GM18519 (cell line): ENCODE data around the gene THAP2.

Experiments
- ATAC-seq: cut with Tn5 transposase; IDR thresholded peaks from one replicate; pipeline ENCODE4 v1.9.1; 2021; ENCODE audit warnings: mild to moderate bottlenecking, moderate library complexity; ENCODE audit not compliant: unreplicated experiment, low FRiP score

THAP2 gene

DNA sequence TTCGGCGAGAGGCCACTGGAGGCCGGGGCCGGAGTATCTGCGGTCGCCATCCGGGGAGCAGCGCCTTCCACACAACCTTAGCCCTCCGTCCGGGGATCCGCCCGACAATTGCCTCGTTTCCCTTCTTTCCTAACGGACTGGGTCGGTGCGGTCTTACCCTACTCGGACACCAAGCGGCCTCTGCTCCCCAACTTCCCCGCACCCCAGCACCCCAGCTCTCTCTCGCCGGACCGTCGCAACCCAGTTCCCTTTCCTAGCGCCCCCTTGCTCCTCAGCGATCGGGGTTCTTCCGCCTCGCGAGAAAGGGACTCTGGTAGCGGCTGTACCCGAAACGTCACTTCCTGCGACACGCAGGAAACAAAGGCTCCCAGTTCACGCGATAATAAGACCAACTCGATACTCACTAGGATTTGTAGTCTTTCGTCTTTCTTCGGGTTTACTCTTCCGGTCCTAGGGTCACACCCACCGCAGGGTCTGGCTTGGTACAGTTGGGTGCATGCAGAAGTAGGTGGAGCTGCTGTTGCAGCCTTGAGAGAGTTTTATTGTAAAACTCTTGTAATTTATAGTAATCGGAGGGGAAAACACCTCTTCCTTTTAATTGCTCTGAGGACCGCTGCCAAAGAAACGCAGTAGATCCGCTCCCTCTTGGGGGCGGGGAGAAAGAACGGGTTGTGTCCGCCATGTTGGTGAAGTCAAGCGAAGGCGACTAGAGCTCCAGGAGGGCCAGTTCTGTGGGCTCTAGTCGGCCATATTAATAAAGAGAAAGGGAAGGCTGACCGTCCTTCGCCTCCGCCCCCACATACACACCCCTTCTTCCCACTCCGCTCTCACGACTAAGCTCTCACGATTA lies at the start of gene THAP2, which contains the start of gene ZFC3H1:
Gene THAP2, plus strand, starts transcription at position 741 of the 850 bp plus-strand sequence. CDS start 209 bp downstream, outside the sequence.
Gene ZFC3H1, minus strand, starts transcription at position 288 of the 850 bp plus-strand sequence. Its CDS starts 238 bp downstream, at position 50.
- ATAC-seq = peak; percentile 91

DNA sequence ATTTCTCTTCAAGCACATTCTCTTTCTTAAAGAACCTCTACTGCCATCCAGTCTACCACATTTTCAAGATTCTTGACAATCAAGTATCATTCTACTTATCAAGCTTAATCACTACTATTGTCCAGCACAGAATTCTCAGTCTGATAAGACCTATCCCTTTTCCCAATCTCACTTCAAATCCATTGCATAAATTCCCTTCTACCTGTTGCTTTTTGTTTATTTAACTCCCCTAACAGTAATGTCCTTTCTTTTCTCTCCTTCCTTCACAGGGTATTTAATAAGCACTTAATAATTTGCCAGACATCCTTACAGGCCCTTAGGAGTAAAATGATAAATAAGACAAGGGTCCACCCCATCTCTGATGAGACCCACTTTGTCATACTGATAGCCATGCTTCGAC lies 42.2 kb upstream of the THAP2 start:
- no peak for ATAC-seq

DNA sequence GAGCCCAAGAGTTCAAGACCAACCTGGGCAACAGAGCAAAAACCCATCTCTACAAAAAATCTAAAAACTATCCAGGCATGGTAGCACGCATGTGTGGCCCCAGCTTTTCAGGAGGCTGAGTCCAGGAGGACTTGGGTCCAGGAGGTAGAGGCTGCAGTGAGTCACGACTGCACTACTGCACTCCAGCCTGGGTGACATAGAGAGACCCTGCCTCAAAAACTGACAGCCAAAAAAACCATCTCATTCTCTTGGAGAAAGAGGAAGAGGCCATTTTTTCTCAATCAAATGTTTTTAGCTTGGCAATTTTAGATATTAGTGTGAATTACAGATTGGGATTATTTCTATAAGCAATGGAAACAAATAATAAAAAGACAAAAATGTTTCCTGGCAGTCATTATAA lies 38.6 kb upstream of the THAP2 start:
- ATAC-seq = no peak

DNA sequence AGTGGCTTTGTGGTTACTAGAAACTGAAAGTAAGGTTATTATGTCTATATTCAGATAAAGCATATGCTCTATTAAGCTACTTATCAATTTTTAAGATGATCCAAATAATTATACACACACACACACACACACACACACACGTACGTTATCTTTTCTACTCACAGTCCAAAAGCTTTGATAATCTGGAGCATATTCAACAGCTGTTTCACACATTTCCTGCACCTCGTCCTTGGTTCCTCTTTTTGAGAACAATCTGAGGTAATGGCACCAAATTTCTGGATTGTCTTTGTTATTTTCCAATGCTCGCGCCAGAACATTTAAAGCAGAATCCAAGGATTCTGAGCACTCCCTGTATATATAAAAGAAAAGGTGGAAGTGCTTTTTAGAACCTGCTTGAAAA lies 38.0 kb upstream of the THAP2 start:
- ATAC-seq = no peak

DNA sequence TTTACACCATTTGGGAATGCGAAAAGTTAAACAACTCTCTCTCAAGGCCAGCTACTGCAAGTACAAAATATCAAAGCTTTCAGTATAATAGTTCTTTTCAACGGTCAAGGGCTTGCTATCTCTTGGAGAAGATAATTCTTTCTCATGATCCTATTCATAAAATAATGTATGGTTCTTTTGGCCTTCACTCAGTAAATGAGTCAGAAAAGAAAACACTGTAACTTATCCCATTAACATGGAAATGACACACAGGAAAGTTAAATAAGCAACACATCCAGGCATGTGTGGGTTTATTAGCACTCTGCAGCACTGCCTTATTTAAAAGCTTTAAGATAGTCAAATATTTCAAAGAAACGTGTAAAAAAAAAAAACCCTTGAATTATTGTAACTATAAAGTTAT lies 37.3 kb upstream of the THAP2 start:
- ATAC-seq = no peak

DNA sequence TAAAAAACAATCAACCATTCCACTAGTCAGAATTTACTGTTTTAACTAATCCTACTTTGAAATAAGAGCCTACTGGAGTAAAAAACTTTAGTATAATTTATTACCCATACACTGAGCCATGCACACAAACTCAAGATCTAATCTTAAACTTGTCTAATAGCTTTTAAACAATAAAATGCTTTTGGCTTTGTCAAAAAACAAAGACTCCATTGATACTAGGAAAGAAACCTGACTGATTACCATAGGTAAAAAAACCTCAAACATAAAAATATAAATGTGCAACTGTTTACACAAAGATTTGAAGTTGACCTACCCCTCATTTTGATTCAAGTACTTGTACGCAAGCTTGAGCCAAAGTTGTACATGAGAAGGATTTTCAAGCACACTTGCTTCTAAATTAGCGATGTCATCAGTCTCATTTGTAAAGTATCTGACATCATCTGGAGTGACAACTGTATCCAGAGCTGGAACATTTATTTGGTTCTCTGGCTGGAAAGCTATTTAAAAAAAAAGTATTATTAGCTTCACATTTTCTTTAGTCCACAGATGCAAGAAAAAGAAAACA lies 36.6 kb upstream of the THAP2 start:
- no peak for ATAC-seq

DNA sequence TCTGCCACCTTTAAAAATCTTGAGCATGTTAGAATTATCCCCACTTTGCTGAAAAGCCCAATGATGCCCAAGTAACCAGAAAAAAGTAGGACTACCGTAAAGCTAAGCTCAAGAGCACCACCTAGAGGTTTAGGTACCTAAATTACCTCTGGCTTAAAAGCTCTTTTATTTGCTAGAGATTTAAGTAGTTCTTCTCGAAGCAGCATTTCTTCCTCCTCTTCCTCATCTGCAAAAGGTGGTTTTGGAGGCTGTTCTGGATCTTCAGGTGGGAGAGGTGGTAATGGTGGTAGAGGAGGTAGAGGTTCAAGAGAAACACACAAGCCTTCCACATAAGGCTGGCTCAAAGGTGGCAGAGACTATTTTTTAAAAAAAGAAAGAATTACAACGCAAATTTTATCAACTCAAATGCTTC lies 27.4 kb upstream of the THAP2 start:
- ATAC-seq = peak; percentile 52

DNA sequence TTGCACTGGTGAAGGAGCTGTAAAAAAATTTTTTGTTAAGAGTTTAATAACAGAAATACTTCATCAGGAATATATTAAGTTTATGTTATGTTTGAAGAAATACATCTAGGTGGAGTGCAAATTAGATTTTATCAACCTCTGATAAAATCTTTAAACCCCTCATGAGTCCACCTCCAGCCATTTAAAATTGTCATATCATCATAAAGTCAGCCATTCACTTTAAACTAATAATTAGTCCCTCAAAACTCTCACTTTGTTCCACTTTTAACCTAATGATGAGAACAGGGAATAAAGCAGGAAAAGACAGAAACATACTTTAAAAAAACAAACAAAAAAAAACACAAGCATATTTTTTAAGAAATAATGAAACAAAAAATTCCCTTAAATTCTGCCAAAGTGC lies 25.6 kb upstream of the THAP2 start:
- ATAC-seq = no peak

DNA sequence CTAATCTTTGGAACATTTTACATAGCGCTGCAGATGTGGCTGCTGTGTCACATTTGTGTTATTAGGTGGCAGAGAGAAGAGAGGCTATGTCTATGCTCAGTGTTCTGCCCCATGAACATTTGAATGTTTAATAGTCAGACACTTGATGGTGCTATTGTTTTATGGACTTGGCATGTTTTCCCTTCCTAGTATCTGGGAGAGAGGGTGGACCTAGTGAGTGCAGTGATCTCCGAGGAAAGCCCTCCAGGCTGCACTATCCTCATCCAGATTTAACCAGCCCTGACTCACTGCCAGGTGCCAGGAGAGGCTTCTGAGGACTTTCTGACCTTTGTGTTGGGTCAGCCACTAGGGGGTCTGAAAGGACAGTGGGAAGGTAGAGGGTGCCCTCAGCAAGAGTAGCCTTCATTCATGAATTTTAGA lies 24.8 kb upstream of the THAP2 start:
- no peak for ATAC-seq

DNA sequence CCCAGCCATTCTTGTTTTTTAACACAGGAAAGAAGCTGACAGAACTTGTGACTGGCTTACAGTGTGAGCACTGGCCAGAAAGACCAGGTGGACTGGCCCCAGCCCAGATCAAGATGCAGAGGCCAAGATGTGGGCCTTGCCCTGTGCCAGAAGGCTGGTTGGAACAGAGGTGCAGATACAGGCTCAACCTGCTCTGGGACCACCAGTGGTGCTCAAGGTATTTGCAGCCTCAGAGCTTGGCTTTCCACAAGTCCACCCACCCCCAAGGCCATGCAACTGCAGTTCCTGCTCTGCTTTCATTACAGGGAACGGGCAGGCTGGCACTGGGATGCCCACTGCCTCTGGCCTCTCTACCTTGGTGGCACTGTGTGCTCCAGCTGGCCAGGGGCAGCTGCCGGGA lies 23.8 kb upstream of the THAP2 start:
- no peak for ATAC-seq

DNA sequence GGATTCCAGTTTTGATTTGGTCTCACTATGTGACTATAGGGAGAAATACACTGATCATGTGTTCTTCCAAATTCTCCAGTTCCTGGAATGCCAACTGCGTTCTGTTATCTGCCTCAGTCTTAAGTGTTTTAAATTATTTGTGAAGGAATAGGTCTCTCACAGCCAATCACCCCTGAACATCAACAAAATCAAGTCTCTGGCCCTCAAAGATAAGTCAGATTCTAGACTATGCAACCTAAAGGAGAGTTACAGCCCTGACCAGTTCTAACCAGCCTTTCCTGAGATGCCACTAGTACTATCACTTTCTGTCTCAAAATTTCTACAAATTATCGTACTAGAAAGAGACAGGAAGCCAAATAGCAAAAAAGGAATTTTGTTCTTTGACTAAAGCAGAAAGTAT lies 22.7 kb upstream of the THAP2 start:
- no peak for ATAC-seq

DNA sequence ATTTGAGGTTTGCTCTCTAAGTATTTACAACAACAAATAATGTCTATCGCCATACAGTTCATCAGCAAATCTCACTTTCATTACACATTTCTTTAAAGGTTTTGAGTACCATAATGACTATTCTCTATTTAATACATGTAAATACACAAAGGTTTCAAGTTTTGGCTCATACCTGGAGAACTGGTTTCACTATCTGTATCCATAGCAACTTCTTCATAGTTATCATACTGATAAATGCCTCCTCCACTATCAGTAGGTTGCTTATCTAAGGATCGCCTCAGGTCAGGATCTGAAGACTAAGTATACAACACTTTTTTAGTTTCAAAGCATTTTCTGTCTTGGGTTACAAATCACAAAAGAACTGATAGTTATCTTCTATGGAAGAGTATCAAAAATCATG lies 21.8 kb upstream of the THAP2 start:
- no peak for ATAC-seq

DNA sequence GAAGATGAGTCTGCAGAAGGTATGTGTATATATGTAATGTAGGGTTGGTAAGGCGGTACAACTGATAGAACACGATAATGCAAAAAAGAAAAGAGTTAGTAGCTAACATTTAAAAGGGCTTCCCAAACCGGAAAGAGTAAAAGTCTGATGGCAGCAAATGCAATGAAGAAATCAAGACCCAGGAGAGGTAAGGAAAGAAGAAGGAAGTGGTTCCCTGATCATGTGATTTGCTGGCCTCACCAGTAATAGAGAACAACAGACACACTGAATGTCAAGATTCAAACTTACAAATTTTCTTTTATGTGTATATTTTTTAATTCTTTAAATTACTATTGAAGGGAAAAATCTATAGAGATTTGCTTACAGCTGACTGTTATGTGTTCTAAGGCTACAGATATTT lies 18.8 kb upstream of the THAP2 start:
- no peak for ATAC-seq

DNA sequence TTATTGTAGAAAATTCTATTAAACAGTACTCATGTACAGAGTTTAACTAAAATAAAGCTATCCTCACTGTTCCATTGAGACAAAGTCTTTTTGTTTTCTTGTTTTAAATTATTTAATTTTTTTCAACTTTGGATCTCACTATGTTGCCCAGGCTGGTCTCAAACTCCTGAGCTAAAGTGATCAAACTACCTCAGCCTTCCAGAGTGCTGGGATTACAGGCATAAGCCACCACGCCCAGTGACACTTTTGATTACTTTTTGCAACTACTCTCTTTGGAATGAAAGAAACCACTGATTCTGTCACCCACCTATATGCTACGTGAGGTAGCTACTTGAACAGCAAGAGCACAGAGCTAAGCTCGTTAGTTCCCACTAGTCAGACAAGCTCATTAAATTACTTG lies 17.6 kb upstream of the THAP2 start:
- no peak for ATAC-seq

DNA sequence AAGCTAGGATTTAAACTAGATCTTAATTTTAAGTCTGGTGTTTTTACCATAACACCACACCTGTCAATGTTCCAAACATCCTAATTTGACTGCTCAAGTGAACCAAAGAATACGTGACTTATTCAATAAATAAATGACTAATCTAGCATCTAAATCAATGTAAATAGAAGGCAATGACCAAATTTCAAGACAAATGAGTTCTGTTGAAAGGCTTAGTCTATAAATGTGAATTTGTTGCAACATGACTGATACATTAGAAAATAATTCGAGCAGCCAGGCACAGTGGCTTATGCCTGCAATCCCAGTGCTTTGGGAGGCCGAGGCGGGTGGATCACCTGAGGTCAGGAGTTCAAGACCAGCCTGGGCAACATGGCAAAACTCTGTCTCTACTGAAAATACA lies 15.6 kb upstream of the THAP2 start:
- ATAC-seq = no peak

DNA sequence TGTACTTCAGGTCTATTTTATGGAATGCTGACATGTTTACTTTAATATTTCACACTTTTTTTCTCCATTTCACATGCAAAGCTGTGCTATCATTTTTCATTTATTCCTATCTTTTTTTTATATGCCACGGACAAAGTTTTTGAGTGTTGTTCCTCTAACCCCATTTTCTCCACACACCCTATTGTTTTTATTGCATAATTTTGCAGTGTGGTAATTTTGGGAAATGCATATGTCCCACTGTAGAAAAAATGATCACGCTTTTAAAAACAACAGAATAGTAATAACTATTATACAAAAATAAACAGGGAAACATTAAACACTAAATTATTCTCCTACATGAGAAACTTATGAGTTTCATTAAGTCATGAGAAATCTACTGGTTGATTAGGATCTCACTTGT lies 14.7 kb upstream of the THAP2 start:
- ATAC-seq = no peak

DNA sequence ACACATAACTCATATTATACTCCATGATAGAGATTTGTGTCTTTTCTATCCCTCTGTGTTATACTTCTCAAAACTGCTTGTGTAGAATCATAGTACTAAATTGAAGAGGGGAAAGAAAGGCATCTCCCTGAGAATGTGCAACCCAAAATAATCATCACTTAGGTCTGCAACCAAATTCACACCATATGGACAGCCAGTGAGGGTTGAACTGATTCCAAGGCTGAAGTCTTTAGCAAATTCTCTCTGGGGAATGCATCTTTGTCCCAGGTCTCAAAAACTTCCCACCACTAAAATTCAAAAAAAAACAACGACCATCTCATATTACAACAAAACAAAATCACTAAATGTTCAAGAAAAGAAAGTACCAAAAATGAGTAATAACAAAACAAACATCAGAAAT lies 11.4 kb upstream of the THAP2 start:
- ATAC-seq = no peak

DNA sequence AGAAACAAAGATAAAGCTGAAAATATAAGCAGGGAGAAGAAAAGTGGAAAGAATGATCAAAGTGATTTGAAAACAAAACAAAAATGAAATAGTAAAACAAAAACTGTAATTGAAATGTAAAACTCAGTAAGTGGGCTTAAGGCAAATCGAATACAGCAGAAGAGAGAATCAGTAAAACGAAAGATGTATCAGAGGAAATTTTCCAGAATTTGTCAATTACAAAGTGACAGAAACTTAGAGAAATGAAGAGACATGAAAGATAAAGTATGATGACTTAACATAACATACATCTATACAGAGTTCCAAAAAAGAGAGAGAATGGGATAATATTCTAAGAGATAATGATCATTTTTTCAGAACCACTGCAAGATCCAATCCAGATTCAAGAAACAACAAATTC lies 11.0 kb upstream of the THAP2 start:
- ATAC-seq = no peak

DNA sequence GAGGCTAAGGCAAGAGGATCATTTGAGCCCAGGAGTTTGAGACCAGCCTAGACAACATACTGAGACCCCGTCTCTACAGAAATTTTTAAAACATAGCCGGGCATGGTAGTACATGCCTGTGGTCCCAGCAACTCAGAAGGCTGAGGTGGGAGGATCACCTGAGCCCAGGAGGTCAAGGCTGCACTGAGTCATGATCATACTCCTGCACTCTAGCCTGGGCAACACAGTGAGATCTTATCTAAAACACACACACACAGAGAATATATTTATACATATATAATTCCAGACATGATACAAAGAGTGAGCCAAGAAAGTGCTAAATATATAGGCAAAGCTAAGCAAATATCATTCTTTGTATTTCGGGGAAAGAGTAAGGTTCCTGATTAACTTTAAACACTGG lies 9.9 kb upstream of the THAP2 start:
- no peak for ATAC-seq

DNA sequence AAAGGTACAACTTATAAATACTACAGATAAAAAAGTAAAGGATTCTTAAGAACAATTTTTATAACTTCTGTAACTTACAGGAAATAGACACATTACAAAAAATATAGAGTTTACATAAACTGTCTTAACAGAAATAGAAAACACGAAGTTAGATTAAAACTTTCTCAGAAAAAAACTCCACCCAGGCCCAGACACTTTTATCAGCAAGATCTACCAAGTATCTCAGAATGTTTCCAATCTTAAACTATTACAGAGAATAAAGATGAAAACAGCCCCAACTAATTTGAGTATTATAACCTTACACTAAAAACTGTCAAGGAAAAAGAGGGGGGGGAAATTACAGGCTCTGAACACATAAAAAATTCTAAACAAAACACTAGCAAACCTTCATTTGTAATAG lies 8.6 kb upstream of the THAP2 start:
- no peak for ATAC-seq

DNA sequence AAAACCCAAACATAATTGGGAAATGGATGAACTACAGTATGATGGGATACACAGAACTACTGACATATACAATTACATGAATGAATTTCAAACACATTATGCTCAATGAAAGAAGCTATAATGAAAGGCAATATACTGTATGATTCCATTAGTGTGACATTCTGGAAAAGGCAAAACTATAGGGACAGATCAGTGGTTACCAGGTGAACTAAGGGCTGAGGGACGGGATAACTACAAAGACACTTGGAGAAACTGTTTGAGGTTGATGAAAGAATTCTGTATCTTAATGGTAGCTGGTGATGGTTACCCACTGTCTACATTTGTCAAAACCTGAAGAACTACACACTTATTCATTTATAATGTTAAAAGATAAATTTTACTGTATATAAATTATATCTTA lies 8.2 kb upstream of the THAP2 start:
- ATAC-seq = no peak

DNA sequence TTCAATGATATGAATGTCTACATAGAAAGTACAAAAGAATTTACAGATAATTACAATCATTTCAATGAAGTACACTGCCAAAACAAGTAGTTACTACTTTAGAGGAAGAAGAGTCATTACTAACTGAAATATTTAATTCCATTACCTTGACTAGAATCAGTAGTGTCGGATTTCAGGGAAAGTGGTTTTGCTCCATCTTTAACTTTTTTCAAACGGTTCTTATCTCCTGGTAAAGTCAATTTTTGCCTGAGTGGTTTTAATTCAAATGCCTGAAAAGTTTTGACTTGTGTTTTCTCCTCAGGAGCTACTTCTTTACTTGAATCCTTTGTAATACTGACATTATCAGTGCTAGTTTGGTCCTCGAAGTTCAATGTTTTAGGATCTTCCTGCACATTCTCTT lies 7.4 kb upstream of the THAP2 start:
- ATAC-seq = no peak
